SK-N-DZ (cell line): ENCODE results near the gene TMEM203.

Source experiments
- DNase-seq: peaks from one replicate; pipeline ENCODE4 v3.0.0-alpha.2; 2015; ENCODE audit warnings: low spot score

The TMEM203 gene

DNA sequence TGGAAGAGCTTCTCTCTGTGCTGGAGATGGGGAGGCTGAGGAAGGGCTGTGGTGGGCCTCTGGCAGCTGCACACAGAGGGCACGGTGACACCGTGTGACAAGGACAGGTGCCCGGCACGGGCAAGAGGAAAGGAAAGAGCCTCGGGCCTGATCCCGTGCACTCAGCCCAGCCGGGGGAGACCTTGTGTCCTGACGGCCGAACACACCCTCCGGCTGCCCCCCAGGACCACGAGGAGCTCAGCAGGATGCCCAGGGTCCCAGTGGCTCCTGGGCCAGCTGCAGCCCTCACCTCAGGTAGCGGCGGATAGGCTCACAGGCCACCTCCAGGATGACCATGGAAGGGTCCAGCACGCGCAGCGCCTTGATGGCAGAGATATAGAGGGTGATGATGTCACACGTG, 22.6 kb downstream of the TMEM203 start:
- no peak for DNase-seq

DNA sequence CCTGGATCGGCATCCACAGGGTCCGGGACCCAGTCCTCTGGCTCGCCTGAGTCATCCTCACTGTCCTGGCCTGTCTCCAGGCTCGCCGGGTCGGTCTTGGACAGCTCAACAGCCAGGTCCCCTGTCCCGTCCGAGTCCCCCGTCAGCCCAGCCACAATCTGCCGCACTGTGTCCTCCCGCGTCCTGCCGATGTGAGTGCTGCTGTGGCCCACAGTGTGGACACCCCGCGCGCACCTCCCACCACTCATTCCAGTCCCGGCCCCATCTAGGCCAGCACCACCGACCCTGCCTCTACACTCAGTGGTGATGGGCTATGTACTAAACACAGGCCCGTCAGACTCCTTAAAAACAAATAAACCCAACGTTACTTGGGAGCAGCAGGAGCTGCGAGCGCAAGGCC, 23.8 kb downstream of the TMEM203 start:
- no peak for DNase-seq

DNA sequence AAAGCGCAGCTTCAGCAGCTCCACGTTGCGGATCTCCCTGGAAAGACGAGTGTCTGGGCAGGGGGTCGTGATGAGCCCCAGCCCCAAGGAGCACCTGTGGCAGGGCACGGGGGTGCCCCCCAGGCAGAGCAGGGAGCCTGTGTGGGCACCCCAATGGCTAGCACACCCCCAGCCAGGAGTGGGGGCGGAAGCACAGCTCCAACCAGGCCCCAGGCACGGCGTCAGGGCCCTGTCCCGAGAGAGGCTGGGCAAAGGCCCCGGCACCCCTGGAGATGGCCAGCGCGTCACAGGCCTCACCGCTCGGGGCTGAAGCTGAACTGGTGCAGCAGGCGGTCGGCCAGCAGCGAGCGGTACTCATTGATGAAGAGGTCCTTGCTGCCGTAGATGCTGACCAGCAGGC, 25.0 kb downstream of the TMEM203 start:
- DNase-seq = no peak

DNA sequence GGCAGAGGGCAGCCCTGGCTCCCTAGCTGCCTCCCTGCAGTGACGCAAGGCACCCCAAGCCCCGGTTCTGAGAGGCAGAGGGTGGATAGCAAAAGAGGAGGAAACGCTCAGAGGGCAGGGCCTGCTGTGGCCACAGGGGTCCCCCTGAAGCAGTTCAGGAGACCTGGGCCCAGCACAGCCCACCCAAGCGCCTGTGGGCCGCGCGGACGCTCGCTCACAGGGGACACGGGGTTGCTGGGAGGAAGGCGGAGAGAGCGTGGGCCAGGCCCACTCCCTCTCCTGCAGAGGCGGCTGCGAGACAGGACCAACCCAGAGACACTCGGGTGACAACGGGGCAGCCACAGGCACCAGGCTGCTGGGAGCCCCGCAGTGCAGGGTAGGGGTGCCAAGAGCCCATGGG, 25.7 kb downstream of the TMEM203 start:
- no peak for DNase-seq

DNA sequence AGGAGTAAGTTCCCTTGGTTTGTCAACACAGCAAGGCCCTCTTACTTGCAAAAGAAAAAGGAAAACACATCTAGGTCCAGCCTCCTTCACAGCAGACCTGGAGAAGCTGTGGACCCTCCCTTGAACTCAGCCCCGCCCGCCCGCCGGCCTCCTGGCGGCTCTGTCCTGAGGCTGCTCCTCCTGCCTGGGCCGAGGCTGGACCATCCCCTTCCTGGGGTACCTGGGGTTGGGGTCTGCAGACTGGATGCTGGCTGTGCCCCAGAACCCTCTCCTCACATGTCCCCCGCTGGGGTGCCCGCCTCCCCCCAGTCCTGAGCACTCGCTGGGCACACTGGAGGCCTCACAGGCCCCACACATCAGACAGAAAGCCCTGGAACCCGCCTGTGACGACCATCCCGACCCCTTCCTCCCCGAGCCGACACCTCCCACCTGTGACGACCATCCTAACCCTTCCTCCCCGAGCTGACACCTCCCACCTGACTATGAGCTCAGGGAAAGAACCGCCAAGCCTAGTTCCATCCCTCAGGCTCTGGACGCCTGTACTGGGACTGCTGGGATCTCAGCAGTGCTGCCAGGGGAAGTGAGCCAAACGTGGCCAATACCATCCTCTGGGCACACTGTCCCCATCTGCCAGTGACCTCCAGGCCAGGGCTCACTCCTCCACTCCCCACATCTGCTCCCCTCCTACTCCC, 26.4 kb downstream of the TMEM203 start:
- DNase-seq = no peak

DNA sequence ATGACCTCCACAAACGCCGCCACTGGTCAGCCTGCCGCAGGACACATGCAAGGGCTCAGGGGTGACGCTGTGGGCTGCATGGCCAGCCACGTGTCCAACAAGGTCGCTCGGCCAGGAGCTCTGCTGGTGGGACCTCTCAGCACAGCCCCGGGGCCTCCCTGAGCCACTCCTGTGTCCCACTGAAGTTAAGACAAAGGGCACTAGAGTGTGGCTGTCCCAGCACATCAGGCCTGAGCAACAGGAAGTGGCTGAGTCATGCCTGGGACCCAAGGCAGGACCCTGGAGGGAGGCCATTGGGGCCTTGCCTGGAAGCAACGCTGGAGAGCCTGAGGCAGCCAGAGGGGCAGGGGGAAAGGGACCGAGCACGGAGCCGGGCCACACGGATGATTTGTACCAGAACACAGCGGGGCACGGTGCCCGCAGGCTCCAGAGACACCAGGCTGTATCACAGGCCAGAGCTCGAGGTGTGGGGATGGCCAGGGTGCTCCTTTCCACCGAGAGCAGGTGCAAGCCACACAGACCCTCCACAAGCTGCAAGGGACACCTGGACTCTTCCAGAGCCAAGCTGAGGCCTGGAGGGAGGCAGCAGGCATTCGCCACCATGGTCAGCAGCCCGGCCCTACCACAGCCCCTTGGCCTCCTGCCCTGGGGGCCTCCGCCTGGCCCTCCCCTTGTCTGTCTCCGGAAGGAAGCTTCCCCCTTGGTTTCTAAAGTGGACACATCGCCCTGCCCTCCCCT, 27.1 kb downstream of the TMEM203 start:
- no peak for DNase-seq

DNA sequence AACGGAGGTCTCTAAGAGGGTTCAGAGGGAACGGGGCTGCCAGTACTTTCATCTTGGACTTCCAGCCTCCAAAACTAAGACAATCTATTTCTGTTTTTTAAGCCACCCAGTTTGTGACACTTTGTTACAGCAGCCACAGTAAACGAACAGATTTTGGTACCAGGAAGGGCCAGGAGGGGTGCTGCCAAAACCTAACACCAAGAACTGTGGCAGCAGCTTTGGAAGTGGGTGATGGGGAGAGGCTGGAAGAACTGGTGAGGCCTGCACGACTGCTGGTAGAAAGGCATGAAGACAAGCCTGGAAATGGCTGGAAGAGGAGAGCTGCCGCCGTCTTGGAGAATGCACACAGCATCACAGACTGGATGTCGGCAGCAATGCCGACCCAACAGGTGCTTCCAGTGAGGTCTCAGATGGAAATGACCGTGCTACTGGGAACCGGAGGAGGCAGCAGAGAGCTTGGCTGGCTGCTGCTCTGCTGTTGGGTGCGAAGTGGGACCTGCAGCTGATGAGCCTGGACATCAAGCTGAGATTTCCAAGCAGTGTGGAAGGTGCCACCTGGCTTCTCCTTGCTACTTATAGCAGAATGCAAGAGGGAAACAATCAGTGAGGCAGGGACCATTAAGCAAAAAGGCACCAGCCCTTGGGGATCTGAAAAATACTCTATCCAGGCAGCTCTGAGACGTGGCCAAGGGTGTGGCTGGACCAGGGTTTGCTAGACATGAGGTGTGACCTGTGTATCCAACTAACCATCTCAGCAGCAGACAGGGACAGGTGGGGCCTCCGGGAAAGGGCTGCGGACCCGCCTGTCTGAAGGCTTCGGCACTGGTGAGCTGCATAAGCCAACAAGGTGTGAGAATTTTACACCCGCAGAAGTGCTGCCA, 28.9 kb downstream of the TMEM203 start:
- DNase-seq = peak; percentile 55

DNA sequence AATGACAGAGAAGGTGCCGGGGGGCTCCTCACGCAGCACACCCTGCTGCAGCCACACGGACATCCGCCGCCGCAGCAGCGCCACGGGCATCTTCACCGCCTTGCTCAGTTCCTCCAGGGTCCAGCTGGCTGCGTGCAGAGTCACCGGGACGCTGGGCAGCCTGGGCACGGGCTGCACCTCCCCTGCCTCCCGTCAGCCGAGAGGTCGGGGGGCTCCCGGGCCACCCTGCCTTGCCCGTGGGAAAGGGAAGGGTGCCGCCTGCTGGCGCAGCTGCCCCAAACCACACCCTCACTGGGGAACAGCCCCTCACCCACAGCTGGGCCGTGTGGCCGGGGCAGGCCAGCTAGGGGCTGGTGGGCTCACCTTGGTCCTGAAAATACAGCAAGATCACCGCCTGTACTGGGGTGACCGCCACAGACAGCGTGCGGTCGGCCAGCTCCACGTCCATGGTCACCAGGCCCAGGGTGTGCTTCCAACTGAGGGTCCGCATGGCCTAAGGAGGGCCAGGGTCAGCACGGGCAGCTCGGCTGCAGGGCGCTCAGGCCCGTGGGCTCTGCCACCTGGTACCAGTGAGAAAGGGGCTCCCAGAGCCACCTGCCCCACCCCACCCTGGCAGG, 30.0 kb downstream of the TMEM203 start:
- no peak for DNase-seq

DNA sequence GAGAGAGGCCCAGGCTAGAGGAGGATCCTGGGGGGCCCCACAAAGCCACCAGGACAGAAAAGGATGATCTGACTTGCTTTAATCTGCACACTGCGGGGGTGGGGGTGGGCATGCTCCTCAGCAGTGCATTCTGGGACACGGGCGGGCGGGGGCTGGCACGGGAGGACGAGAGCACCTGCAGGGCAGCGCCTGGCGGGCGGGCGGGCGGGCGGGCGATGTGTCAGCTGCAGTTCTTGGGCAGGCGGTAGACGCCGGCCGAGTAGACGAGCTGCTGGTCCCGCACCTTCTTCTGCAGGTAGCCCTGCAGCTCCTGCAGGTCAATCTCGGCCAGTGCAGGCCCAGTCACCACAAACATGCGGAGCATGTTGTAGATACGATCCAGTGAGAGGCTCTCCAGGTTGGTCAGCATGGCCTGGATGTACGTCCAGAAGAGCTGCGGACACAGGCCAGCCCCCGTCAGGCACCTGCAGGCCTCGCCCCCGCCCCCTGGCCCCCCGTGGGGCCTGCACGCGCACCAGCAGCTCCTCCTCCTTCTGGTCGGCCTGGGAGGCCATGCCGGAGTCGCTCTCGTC, 30.6 kb downstream of the TMEM203 start:
- DNase-seq = no peak

DNA sequence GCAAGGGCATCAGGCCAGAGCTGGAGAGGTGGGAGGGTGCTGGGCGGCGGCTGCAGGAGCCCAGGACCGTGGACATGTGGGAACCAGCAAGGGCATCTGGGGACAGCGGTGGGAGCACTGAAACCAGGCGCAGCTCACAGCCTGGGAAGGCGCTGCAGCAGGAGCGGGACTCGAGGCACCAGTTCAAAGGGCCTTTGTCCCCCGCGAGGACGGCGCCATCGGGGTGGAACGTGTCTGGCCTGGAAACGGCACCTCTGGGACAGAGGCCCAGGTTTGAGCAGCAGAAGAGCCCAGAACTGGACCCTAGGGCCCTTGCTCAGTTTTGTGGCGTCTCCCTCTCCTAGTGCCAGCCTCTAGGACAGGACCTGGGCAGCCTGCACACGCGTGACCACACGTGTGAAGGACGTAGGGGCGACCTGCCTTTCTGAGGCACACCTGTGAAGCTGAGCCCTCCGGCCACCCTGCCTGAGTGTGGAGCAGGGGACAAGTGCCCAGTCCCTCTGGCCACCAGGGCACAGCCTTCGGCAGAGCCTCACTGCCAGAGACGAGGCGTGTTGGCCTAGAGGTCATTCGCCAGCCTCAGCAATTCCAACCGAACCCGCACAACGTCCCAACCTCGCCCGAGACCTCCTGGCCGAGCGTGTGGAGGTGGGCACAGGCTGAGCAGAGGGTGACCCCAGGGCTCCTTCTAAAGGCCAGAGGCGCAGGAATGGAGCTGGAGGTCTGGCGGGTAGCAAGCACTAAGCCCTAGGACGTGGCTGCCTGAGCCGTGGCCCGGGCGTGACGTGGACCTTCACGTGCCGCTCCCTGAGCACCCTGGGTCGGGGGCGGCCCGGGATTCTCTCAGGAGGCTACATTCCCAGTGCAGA, 31.4 kb downstream of the TMEM203 start:
- no peak for DNase-seq

DNA sequence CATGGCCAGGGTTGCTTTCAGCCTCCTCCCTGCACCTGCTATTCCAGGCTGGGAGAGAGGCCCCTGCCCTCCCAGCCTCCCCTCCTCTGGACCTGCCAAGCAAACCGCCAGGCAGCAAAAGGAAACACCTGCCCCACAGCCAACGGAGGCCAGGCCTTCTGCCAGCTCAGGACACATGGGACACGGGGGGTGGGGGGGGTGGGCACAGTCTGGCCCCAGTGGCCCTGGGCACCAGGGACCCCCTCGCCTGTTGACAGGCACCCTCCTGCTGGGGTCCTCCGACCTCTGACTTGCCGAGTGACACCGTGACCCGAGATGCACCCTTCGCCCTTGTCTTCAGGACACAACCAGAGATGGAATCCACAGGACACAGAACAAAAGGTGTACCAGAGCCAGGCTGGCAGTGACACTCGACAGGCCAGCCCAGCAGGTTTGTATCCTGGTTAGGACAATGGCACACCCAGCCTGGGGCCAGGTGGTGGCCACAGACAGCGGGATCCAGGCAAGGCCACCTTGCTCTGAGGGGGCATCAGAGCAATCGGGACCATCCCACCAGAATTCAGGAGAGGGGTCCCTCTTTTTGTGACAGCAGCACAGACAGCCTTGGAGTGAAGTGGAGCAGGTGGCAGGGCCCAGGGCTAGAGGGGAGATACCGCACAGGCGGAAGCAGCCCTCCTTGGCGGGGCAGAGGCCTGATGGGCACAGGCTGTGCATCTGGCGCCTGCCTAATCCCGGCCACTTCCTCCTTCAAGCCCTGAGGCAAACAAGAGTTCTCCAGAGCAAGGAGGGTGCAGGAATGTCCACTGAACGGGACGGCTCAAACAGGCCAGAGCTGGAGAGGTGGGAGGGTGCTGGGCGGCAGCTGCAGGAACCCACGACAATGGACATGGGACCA, 32.3 kb downstream of the TMEM203 start:
- no peak for DNase-seq

DNA sequence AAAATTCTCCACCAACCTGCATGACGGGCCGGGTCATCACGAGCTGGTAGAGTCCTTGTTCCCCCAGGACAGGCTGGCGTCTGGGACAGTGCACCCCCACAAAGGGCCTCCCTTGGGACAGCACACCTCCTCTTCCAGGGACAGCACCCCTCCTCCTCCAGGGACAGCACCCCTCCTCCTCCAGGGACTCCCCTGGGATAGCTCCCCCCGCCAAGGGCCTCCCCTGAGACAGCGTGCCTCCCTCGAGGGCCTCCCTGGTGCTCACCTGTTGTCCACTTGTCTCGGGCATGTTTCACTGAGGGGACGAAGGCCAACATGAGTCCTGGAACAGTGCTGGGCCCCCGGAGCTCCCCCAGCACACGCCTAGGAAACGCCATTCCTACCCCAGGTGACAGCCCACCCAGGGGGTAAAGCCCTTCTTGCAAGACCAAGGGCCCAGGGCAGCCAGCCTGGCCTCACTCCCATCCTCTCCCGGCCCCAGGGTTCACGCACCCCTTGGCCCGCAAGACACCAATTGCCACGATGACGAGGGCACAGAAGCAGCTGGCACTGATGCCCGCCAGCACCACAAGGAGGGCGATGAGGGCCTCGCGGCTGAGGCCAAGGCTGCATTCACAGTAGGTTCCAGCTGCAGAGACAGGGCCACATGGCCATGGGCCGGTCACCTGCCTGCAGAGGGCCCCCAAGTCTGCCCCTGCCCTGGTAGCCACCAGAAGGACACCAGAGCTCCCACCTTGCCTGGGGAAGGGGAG, 34.1 kb downstream of the TMEM203 start:
- no peak for DNase-seq

DNA sequence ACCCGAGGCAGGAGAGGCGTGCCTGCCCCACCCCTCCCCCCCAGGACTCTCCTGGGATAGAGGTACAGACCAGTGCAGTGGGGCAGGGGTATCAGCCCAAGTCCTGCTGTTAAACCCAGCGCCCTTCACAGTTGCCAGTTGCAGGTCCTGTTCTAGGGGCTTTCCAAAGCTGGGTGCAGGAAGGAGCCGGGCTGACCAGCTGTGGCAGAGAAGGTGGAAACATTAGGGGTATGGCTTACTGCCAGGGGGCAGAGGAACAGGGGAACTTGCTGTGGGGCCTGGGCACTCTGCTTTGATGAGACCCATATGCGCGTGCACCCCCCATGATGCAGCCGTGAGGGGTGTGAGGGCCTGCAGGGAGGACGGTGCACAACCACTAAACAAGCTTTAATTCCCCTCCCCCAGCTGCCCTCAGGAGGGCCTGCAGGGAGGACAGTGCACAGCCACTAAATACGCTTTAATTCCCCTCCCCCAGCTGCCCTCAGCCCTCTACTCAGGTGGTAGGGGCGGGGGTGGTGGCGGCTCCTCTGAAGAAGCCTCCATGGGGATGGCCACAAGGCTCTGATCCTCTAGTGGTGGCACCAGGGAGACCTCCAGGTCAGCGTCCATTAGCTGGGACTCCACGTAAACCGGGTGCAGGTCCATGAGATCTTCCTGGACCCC, 34.8 kb downstream of the TMEM203 start:
- no peak for DNase-seq

DNA sequence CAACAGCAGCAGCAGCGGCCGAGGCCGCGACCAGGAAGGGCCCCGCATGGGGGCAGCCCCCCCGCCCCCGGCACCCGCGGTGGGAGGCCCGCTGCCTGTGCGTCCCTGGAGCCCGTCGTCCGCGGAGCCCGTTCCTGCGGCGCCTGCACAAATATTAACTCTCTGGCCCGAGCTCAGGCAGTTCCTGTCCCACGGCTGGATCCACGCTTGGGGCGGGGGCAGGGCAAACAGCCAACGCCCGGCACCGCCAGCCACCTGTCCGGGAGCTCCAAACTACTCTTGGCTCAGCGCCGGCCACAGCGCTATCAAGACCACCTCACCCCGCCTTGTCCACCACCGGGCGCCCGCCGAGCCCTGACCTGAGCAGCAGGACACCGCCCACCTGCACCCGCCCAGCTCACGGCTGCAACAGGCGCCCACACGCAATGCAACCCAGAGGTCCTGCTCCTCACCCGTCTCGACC, 35.5 kb downstream of the TMEM203 start, which contains the start of gene LRRC26:
Gene LRRC26 (minus strand): TSS at position 156 of the 463 bp plus-strand sequence. CDS start 108 bp downstream, at position 48.
- no peak for DNase-seq

DNA sequence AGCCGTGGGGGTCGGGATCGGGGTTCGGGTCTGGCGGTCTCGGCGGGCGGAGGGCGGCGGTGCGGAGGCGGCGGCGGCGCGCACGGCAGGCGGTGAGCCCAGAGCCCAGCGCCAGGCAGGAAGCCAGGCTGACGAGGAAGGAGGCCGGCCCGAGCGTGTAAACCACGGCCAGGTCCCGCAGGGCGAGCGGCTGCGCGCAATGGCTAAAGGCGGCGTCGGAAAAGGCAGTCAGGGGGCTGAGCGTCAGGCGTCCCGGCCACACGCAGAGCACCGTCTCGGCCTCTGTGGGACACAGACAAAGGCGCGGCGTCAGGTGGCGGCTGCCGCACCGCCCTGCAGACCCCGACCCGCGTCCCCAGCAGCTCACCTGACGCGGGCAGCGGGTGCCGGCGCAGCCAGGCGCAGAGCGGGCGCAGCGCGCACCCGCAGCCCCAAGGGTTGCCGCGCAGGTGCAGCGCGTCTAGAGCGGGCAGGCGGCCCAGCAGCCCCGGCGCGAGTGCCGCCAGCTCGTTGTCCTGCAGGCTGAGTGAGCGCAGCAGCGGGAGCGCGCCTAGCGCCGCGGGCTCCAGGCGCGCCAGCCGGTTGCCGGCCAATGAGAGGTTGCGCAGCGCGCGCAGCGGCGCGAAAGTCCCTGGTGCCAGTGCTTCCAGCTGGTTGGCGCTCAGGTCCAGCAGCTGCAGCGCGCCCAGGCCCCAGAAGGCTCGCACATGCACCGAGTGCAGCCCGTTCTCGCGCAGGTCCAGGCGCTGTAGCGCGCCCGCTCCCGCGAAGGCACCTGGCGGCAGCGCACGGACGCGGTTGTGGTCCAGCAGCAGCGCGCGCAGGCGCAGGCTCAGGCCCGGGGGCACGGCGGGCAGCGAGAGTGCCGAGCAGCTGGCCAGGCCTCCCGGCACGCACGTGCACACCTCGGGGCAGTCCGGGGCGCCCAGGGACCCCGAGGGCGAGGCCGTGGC, 36.3 kb downstream of the TMEM203 start:
- peak; percentile 78 for DNase-seq

DNA sequence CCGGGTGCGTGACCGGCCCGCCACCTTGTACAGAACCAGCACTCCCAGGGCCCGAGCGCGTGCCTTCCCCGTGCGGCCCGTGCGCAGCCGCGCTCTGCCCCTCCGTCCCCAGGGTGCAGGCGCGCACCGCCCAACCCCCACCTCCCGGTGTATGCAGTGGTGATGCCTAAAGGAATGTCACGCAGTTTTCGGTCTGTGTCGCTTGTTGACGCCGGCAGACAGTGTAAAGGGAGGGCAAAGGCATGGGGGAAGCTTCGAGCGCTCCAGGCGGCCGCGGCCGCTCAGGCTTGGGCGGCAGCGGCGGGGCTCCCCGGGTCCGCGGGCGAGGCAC, 36.9 kb downstream of the TMEM203 start:
- DNase-seq = no peak
